Measurements from ENCODE around the gene PADI6.

PADI6 gene

DNA sequence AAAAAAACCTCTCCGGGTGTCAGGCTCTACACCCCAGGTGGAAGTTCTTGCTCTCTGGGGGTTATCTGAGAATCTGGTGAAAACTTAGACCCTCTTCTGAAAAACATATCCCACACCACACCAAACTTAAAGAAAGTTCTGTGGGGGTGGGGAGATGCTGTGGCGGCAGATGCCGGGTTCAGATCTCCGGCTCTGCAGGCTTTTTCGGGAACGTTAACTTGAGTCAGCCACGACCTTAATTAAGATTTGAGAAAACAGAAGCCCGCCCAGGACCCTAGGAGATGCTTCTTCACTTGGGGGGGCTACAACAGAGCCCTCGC, 65.2 kb downstream of the PADI6 start:
- no peak for DNase-seq

DNA sequence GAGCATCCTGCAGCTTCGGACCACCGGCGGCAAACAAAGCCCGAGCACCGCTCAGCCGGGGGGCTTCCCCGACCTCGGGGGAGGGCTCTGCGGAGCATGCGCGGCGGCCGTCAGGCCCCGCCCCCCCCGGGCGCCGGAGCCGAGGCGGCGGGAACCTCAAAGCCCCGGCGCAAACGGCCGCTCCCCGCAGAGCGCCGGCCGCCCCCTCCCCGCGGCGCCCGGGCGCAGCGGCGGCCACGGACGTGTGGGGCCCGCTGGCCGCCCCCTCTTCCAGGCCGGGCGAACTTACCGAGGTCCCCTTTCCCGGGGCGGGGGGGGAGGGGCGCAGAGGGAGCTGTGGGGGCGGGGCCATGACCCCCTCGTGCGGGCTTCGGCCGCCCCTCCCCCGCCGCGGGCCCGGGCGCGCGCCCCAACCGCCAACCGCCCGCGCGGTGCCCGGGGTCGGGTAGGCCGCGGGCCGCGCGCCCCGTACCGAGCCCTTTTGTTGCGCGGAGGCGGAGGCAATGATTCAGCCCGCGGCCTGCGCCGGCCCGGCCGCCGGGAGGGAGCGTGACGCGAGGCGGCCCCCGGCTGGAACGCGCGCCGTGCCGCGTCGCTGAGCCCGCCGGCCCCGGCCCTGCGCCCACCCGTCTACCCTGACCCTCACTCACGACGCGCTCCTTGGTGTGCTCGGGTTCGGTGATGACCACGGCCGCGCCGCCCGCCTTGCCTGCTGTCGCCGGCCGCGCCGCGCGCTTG, 65.8 kb downstream of the PADI6 start:
- DNase-seq, result peak; percentile 84

DNA sequence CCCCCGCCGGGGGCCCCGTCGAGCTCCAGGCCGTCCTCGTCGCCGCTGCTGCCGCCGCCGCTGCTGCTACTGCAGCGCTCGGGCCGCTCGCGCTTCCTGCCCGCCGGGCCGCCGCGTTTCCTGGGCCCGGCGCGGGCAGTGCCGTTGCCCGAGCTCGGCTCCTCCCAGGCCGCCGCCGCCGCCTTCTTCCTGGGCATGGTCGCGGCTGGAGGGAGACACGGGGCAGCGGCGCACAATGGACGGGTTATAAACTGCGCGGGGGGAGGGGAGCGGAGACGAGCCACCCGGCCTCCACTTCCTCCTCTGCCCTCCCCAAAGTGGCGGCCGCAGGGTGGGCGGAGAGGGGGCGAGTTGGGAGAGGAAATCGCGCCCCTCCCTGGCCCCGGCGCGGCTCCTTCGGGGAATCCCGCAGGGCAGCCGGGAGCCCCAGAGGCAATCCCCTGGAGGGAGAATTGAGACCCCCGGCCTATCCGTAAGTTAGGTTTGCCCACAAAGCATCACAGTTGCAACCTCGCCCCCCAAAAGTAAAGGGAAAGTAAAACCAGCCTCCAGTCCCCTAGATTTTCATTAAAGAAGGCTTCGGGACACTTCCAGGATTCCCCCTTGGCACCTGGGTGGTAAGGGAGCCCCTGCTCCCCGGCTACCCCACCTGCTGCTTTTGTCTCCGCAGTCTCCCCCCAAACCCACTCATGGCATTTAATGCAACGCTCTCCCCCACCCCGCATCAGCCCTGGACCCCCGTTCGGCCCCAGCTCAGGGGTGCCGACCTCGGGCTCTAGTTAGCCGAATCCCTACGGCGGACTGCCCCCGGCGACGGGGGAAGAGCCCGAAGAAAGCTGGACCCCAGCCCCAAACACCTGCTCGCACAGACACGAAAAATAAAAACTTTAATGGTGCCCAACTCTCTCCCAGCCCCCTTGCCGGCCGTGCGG, 66.6 kb downstream of the PADI6 start:
- peak; percentile 87 for DNase-seq

DNA sequence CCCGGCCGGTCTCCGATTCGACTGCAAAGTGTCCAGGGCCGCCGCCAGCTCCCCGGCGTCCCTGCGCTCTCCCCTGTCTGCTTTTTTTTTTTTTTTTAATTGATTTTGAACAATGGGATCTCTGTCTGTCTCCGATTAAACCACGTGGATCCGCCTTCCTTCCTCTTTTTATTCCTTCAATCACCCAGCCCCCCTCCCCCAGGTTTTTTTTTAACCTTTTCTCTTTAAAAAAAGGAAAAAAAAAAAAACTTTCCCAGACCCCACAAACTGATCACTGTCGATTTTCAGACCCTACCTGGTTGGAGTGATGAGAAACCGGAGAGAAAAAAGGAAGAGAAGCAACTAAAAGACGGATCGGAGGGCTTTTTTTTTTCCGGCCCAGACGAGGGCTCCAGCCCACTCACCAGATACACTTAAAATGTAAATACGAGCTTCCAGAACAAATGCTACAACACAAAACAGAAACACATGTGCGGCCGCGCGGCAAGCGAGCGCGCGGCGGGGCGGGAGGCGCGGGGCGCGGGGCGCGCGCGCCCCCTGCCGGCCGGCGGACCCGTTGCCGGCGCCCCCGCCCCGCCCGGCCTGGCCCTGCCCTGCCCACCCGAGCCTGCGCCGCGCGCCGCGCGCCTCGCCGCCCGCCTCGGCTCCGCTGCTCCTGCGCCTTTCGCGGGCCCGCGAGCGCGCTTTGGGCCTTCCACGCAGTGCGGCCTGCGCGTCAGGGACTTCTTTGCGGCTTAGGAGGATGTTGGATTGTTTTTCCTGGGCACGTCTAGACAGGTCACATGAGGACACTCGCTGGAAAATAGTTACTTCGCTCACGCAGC, 67.5 kb downstream of the PADI6 start, which contains the start of gene RCC2:
Gene RCC2, minus strand, starts transcription at position 428 of the 824 bp plus-strand sequence. CDS start 1,163 bp downstream, outside the sequence.
- DNase-seq, result peak; percentile 93

DNA sequence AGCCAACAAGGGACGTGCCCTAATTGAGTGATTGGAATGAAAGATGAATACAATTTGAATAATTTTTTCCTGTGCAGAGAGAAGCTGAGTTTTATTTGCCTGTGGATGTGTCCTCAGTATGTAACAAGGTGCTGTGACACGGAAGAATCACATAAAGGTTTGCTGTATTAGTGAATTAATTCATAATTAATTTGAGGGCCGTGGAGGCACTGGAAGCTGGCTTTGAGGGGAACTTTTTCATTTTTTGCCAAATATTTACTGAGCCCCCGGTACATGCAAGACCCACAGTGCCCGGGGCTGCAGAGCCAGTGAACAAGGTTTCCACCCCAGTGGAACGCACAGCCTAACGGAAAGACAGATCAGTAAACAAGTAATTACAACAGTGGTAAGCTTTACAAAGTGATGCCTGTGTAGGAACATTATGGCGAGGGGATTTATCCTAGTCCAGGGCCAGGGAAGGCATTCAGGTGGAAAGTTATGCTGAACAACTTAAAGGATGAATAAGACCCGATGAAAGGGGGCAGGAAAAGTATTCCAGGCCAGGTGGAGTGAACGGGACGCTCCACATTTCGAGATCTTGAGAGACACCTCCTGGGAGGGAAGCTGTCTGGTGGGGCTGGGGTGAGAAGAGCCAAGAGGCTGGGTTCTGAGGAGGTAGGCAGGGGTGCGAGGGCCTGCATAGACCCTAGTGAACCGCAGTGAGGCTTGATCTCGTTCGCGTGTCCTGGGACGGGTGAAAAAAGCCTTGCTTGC, 68.3 kb downstream of the PADI6 start:
- no peak for DNase-seq

DNA sequence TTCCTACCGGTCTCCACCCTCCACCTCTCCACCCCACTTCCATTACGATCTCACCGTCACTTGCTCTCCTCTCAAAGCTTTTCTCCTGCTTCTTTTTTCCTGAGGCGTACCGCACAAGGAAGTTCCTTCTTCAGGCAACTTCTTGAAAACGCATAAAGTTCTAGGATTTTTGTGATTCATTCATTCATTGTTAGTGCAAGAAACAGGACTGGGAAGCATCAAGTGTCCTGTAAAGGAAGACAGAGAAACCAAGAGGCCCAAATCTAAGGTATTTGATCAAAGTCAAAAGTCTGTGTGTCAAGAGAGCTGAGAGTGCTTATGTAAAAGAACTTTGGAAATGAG, 68.8 kb downstream of the PADI6 start:
- DNase-seq, result no peak

DNA sequence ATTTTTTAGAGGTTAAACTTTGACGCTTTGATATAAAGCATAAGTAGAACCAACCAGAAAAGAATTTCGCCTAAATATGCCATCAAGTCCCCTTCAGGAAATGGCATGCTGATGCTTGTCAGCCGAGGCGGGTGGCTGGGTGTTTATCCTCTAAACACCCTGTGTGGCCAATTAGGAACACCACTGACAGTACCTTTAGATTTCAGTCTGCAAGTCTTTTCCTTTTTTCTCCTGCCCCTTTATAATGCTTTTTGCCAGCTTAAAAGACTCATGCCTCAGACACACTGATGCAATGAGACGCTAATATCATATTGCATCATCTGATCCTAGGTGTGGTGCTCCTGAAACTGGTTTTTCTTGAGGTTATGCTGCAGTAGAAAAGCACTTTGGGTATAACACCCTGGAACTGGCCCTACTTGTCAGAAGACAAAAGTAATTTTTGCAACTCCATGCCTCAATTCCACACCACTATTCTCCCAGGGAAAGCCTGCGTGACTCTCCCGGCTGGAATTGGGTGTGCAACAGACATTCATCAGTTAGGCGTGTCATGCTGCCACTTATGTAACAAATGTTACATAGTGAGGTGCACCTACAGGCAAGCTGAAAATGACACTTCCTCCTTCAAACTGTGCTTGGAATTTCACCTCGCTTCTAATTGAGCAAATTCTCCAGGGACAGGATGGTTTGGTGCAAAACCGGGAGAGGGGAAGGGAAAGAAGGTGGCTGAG, 69.4 kb downstream of the PADI6 start:
- peak; percentile 69 for DNase-seq

DNA sequence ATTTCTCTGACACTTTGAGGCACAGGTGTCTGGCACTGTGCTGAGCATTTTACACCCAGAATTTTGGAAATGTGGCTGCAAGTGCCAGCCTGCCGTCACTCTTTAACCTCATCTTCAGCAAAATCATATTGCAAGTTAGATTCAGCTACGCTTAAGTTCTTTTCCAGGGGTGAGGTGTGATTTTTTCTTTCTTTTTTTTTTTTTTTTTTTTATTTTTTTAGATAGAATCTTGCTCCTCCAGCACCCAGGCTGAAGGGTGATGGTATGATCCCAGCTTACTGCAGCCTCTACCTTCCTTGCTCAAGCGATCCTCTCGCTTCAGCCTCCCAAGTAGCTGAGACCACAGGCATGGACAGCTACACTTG, 70.0 kb downstream of the PADI6 start:
- DNase-seq, result no peak

DNA sequence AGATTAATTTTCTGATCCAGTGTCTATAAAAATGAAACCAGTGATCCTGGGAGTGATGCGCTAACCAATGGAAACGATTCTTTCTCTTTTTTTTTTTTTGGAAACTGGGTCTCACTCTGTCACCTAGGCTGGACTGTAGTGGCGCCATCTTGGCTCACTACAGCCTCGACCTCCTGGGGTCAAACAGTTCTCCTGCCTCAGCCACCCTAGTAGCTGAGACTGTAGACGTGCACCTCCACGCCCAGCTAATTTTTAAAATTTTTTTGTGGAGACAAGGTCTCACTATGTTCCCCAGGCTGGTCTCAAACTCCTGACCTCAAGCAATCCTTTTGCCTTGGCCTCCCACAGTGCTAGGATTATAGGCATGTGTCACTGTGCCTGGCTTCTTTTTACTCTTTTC, 70.8 kb downstream of the PADI6 start:
- no peak for DNase-seq

DNA sequence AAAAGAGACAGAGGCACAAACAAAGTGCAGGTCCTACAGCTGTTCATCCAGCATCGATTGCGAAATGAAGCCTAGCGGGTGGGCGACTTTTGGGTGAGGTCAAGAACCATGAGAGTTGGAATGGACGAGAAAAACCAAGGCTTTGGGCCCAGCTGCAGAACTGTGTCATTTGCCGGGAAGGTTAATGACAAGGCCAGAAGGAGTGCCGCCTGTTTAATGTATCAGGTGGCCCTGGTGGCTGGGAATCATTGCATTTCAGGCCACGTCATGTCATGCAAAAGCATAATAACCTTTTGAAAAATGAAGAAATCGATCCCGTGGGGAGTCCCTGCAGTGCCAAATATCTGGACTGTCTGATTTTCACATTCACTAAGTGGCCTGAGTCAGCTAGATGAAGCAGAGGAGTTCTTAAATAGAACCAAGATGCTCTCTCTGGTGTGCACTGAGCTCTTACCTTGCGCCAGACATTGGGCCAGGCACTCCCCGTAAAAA, 75.6 kb downstream of the PADI6 start:
- DNase-seq, result no peak
